Measurements from ENCODE around the gene RBMS3. TPM values are rescaled to one million over a fixed set of nuclear protein-coding genes. Genes with fewer than 3 reads are reported as not detected.
A peak's percentile ranks its signal among the peaks of the same experiment; 100 is the strongest.
"Not testable (repeated sequence)": the region's sequence is repeated elsewhere in the genome, so short reads cannot be mapped to it uniquely, and the experiment has no call there.

RBMS3 gene
- 100 to 1,000 TPM in 2 of 3 donors, 10 to 100 TPM in 1; 48.4 to 117 (median 103) TPM for total RNA-seq

- peak within 1 kb of the TSS; percentile 88 to 94 for H3K27ac ChIP-seq
- peak within 1 kb of the TSS; percentile 61 to 81 (median 65) for H3K4me3 ChIP-seq
- H3K36me3 ChIP-seq, result no peaks in the 10 kb centered on the region
- no peaks in the 10 kb centered on the region for H3K9me3 ChIP-seq
- no peaks in the 10 kb centered on the region for H3K27me3 ChIP-seq
- TF ChIP-seq POLR2A (IDR thresholded peaks at IDR 0.05) (no peak), POLR2AphosphoS5 (IDR thresholded peaks at IDR 0.05) (peak in 2 of 3 donors; percentile 67 to 73)
- TF ChIP-seq, protein P1, sequence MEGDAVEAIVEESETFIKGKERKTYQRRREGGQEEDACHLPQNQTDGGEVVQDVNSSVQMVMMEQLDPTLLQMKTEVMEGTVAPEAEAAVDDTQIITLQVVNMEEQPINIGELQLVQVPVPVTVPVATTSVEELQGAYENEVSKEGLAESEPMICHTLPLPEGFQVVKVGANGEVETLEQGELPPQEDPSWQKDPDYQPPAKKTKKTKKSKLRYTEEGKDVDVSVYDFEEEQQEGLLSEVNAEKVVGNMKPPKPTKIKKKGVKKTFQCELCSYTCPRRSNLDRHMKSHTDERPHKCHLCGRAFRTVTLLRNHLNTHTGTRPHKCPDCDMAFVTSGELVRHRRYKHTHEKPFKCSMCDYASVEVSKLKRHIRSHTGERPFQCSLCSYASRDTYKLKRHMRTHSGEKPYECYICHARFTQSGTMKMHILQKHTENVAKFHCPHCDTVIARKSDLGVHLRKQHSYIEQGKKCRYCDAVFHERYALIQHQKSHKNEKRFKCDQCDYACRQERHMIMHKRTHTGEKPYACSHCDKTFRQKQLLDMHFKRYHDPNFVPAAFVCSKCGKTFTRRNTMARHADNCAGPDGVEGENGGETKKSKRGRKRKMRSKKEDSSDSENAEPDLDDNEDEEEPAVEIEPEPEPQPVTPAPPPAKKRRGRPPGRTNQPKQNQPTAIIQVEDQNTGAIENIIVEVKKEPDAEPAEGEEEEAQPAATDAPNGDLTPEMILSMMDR (IDR thresholded peaks at IDR 0.05), result peak in 2 of 3 donors; percentile 40 to 43
- DNase-seq (ENCODE audit: low spot score in 2 of 2), result peak; percentile 60 to 86
- intact Hi-C loops (cut with DNase I; ENCODE audit: low total_unique reads), result loop anchor here (5.0 kb wide), 1 partner anchor 477 kb away; no protein-coding TSS in a partner anchor
- no peaks in the 10 kb centered on the region for H3K4me1 ChIP-seq
These were observed at the start of gene RBMS3 for GRCh38 chr3:29280404-29281093. Gene RBMS3, plus strand, starts transcription at chr3:29281071.

DNA sequence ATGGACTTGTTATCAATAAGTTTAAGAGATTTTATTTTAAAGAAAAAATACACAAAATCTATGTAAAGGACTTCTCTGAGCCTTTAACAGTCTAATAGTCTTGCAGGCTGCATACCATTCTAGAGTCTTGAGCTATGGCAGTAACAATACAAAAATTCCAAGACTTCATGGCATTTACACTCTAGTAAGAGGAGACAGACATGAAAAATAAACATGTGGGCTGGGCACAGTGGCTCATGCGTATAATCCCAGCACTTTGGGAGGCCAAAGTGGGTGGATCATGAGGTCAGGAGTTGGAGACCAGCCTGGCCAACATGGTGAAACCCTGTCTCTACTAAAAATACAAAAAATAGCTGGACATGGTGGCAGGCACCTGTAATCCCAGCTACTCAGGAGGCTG, 47.7 kb upstream of the RBMS3 start:
- intact Hi-C loops (cut with DNase I; ENCODE audit: low total_unique reads); H3K4me1 ChIP-seq; H3K4me3 ChIP-seq; H3K9me3 ChIP-seq; H3K27me3 ChIP-seq; DNase-seq (ENCODE audit: low spot score in 2 of 2); H3K36me3 ChIP-seq; H3K27ac ChIP-seq: not testable (repeated sequence)

DNA sequence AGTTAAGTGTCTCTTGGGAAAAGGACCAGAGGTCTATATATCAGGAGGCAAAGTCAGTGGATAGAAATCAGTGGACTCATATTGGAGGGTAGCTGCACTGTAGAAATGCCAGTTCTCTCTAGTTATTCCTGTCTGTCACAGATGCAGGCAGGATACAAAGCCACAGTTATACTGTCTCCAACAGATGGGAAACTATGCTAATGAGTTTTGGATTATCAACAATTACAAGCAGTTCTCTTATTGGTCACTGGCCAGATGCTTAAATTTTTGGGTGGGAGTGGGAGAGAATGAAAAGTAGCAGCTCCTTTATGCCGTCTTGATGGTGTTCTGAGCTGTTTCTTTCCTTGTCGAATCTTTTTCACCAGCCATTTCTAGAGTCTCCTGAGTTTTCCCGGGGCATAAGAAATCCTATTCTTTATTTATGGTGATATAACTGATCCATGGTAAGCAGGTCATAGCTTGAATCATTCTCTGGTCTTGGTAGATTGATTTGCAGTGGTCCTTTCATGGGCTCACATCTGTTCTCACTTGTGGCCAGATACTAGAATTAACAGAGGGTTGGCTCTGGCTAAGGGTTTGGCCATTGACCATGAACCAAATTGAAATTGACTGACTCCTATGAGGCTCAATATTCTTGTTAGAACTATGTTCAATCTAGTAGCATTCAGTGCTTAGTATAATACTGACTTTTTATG, 44.6 kb upstream of the RBMS3 start:
- no peaks in the 10 kb centered on the region for H3K36me3 ChIP-seq
- intact Hi-C loops (cut with DNase I; ENCODE audit: low total_unique reads), result no loop called here
- TF ChIP-seq POLR2A (IDR thresholded peaks at IDR 0.05), result no peak
- TF ChIP-seq, protein P1 (IDR thresholded peaks at IDR 0.05), result no peak
- TF ChIP-seq POLR2AphosphoS5 (IDR thresholded peaks at IDR 0.05), result no peak
- H3K27ac ChIP-seq, result no peak overlapping the region
- H3K4me1 ChIP-seq, result no peaks in the 10 kb centered on the region
- H3K27me3 ChIP-seq, result no peaks in the 10 kb centered on the region
- DNase-seq (ENCODE audit: low spot score in 2 of 2), result no peak
- H3K4me3 ChIP-seq, result no peak overlapping the region
- H3K9me3 ChIP-seq, result no peaks in the 10 kb centered on the region

GRCh38 chr3:29239376-29239775, 41.5 kb upstream of the RBMS3 start:
- DNase-seq (ENCODE audit: low spot score in 2 of 2), result no peak
- TF ChIP-seq POLR2A (IDR thresholded peaks at IDR 0.05) (no peak), POLR2AphosphoS5 (IDR thresholded peaks at IDR 0.05) (no peak)
- TF ChIP-seq, protein P1 (IDR thresholded peaks at IDR 0.05), result no peak
- H3K36me3 ChIP-seq, result no peaks in the 10 kb centered on the region
- H3K4me3 ChIP-seq, result no peak overlapping the region
- intact Hi-C loops (cut with DNase I; ENCODE audit: low total_unique reads), result loop anchor here (2.0 kb wide), 1 partner anchor 57 kb away; no protein-coding TSS in a partner anchor
- H3K4me1 ChIP-seq, result no peaks in the 10 kb centered on the region
- no peak overlapping the region for H3K27ac ChIP-seq
- H3K9me3 ChIP-seq, result no peaks in the 10 kb centered on the region
- no peaks in the 10 kb centered on the region for H3K27me3 ChIP-seq

GRCh38 chr3:29240248-29240647, 40.6 kb upstream of the RBMS3 start:
- TF ChIP-seq POLR2AphosphoS5 (IDR thresholded peaks at IDR 0.05) (no peak), POLR2A (IDR thresholded peaks at IDR 0.05) (no peak)
- TF ChIP-seq, protein P1 (IDR thresholded peaks at IDR 0.05), result no peak
- intact Hi-C loops (cut with DNase I; ENCODE audit: low total_unique reads), result no loop called here
- Histone ChIP-seq H3K9me3 (no peaks in the 10 kb centered on the region), H3K4me1 (no peaks in the 10 kb centered on the region), H3K27me3 (no peaks in the 10 kb centered on the region), H3K36me3 (no peaks in the 10 kb centered on the region), H3K27ac (no peak overlapping the region), H3K4me3 (no peak overlapping the region)
- no peak for DNase-seq (ENCODE audit: low spot score in 2 of 2)
